Measurements from ENCODE around the gene MYCN.

DNA sequence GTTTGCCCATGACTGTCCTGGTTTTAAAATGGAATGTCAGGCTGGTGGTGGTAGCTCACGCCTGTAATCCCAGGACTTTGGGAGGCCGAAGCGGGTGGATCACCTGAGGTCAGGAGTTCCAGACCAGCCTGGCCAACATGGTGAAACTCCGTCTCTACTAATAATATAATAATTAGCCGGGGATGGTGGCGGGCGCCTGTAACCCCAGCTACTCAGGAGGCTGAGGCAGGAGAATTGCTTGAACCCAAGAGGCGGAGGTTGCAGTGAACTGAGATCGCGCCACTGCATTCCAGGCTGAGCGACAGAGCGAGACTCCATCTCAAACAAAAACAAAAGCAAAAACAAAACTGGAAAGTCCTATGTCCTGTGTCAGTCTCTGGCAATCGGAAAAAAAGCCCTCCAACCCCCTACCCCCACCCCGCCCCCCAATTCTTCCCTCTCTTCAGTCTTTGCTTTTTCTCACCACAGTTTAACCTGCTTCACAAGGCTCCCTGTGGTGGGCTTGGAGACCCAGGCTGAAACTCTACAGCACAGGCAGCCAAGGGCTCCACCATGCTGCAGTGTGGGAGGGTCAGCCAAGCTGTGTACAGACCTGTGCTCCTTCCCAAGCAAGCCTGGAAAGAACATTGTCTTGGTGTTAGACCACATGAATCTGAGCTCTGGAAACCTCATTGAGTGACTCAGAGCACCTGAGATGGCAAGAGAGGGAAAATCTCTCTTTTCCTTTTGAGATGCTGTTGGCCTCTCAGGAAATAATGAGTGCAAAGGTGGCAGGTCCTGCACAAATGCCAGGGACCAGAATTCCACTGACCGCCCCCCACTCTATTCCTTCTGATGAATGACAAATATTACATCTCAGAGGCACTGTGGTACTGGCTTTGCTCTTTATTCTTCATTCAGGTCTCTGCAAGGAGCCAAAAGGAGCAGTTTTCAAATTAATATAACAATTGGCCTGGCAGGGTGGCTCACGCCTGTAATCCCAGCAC, 16.7 kb downstream of the MYCN start:
- TF ChIP-seq, protein P1, sequence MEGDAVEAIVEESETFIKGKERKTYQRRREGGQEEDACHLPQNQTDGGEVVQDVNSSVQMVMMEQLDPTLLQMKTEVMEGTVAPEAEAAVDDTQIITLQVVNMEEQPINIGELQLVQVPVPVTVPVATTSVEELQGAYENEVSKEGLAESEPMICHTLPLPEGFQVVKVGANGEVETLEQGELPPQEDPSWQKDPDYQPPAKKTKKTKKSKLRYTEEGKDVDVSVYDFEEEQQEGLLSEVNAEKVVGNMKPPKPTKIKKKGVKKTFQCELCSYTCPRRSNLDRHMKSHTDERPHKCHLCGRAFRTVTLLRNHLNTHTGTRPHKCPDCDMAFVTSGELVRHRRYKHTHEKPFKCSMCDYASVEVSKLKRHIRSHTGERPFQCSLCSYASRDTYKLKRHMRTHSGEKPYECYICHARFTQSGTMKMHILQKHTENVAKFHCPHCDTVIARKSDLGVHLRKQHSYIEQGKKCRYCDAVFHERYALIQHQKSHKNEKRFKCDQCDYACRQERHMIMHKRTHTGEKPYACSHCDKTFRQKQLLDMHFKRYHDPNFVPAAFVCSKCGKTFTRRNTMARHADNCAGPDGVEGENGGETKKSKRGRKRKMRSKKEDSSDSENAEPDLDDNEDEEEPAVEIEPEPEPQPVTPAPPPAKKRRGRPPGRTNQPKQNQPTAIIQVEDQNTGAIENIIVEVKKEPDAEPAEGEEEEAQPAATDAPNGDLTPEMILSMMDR (IDR thresholded peaks at IDR 0.05; ENCODE audit: low read depth, low read length): no peak
- no peak for TF ChIP-seq POLR2A (IDR thresholded peaks at IDR 0.05; ENCODE audit: extremely low read depth, insufficient read length)
- TF ChIP-seq, protein P2, sequence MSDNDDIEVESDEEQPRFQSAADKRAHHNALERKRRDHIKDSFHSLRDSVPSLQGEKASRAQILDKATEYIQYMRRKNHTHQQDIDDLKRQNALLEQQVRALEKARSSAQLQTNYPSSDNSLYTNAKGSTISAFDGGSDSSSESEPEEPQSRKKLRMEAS (IDR thresholded peaks at IDR 0.05; ENCODE audit: low read depth, low read length): no peak

All from NB4 (cell line).